ENCODE results near the gene USP51.

- TF ChIP-seq TEAD3 (CRISPR knock-in tag; optimal IDR thresholded peaks at IDR 0.05; ENCODE audit: borderline replicate concordance) = no peak
- TF ChIP-seq ARNT (IDR thresholded peaks at IDR 0.05) = no peak
- TF ChIP-seq ZNF24 (IDR thresholded peaks at IDR 0.05) = no peak
- TF ChIP-seq ZGPAT (CRISPR knock-in tag; IDR thresholded peaks at IDR 0.05) = no peak
- no peak for TF ChIP-seq TOPORS (CRISPR knock-in tag; IDR thresholded peaks at IDR 0.05)
- TF ChIP-seq ZNF576 (CRISPR knock-in tag; IDR thresholded peaks at IDR 0.05) = no peak
- no peak for TF ChIP-seq CEBPB (IDR thresholded peaks at IDR 0.05; ENCODE audit: borderline replicate concordance, low read depth, low read length)
- TF ChIP-seq PCBP2 (optimal IDR thresholded peaks at IDR 0.05; ENCODE audit: low read depth, low read length, poor library complexity, severe bottlenecking) = no peak
- TF ChIP-seq ZNF746 (CRISPR knock-in tag; IDR thresholded peaks at IDR 0.05) = no peak
- TF ChIP-seq RELA (CRISPR knock-in tag; IDR thresholded peaks at IDR 0.05) = no peak
These were observed 38.5 kb downstream of the USP51 start for GRCh38 chrX:55451141-55451540.

Data from HepG2 (cell line).